GM06990 (cell line): ENCODE data around the gene AKAP13.

Experiments used
- DNase-seq: peaks from one replicate; pipeline ENCODE4 v3.0.0-alpha.2; 2011; ENCODE audit not compliant: insufficient read length; ENCODE audit errors: extremely low read depth
- H3K27me3 ChIP-seq: replicated peaks from 2 replicates; pipeline ENCODE4 v1.6.0; 2011; ENCODE audit warnings: low read length; ENCODE audit not compliant: control insufficient read depth, insufficient read depth
- H3K36me3 ChIP-seq: 2 replicates; pipeline ENCODE4 v1.5.1; 2011; ENCODE audit warnings: low read length; ENCODE audit not compliant: control insufficient read depth, insufficient read depth
- H3K4me3 ChIP-seq: replicated peaks from 2 replicates; pipeline ENCODE4 v1.5.1; 2011; ENCODE audit warnings: low read depth, mild to moderate bottlenecking, control low read depth, low read length
- CTCF ChIP-seq: IDR thresholded peaks from 2 replicates; pipeline ENCODE4 v1.5.1; 2011; ENCODE audit warnings: low read length, control low read depth, mild to moderate bottlenecking, inconsistent platforms; ENCODE audit not compliant: insufficient read depth, poor library complexity, severe bottlenecking

Gene AKAP13

GRCh38 chr15:85399627-85400026, 19.2 kb downstream of the AKAP13 start:
- DNase-seq = no peak
- TF ChIP-seq CTCF = no peak
- no peak overlapping the region for H3K4me3 ChIP-seq
- H3K27me3 ChIP-seq = no peaks in the 10 kb centered on the region
- no peaks in the 10 kb centered on the region; the same call in 1 of the 2 replicates for H3K36me3 ChIP-seq

GRCh38 chr15:85400606-85401005, 20.2 kb downstream of the AKAP13 start:
- no peaks in the 10 kb centered on the region; the same call in 1 of the 2 replicates for H3K36me3 ChIP-seq
- DNase-seq = no peak
- no peaks in the 10 kb centered on the region for H3K27me3 ChIP-seq
- H3K4me3 ChIP-seq = no peak overlapping the region
- no peak for TF ChIP-seq CTCF

GRCh38 chr15:85401108-85401774, 20.8 kb downstream of the AKAP13 start:
- no peak for TF ChIP-seq CTCF
- Histone ChIP-seq H3K4me3 (peak overlapping the region; percentile 31), H3K36me3 (no peaks in the 10 kb centered on the region; the same call in 1 of the 2 replicates), H3K27me3 (no peaks in the 10 kb centered on the region)
- peak; percentile 59 for DNase-seq

GRCh38 chr15:85402195-85402881, 21.9 kb downstream of the AKAP13 start:
- no peak for DNase-seq
- no peak for TF ChIP-seq CTCF
- Histone ChIP-seq H3K4me3 (peak overlapping the region; percentile 23), H3K27me3 (no peaks in the 10 kb centered on the region), H3K36me3 (no peaks in the 10 kb centered on the region; the same call in 1 of the 2 replicates)

GRCh38 chr15:85403745-85404144, 23.3 kb downstream of the AKAP13 start:
- no peak for DNase-seq

More at GRCh38 chr15:85403745-85404144, 23.3 kb downstream of the AKAP13 start:
- Histone ChIP-seq H3K27me3 (no peaks in the 10 kb centered on the region), H3K36me3 (no peaks in the 10 kb centered on the region; the same call in 1 of the 2 replicates), H3K4me3 (no peak overlapping the region)
- TF ChIP-seq CTCF = no peak
